GM18520 (cell line): ENCODE measurements around the gene USP24.
"Not testable (repeated sequence)": the region's sequence is repeated elsewhere in the genome, so short reads cannot be mapped to it uniquely, and the experiment has no call there.

Source experiments
- ATAC-seq: cut with Tn5 transposase; IDR thresholded peaks from one replicate; pipeline ENCODE4 v1.9.1; 2021; ENCODE audit not compliant: unreplicated experiment

Gene USP24

GRCh38 chr1:55200667-55201066, 14.5 kb downstream of the USP24 start:
- no peak for ATAC-seq

GRCh38 chr1:55199735-55200134, 15.4 kb downstream of the USP24 start:
- ATAC-seq = not testable (repeated sequence)

GRCh38 chr1:55198044-55198443, 17.1 kb downstream of the USP24 start:
- no peak for ATAC-seq

GRCh38 chr1:55197099-55197498, 18.1 kb downstream of the USP24 start:
- no peak for ATAC-seq

- ATAC-seq = no peak
Observed at GRCh38 chr1:55196433-55197035, 18.6 kb downstream of the USP24 start.

- no peak for ATAC-seq
Observed at GRCh38 chr1:55195521-55196233, 19.5 kb downstream of the USP24 start.

GRCh38 chr1:55194851-55195250, 20.3 kb downstream of the USP24 start:
- ATAC-seq = no peak

- ATAC-seq = no peak
Observed at GRCh38 chr1:55192093-55192492, 23.1 kb downstream of the USP24 start.

GRCh38 chr1:55191219-55191952, 23.8 kb downstream of the USP24 start:
- not testable (repeated sequence) for ATAC-seq

- no peak for ATAC-seq
Observed at GRCh38 chr1:55190109-55190508, 25.1 kb downstream of the USP24 start.

GRCh38 chr1:55188909-55189308, 26.3 kb downstream of the USP24 start:
- no peak for ATAC-seq

GRCh38 chr1:55185832-55186231, 29.3 kb downstream of the USP24 start:
- ATAC-seq = no peak

GRCh38 chr1:55184859-55185258, 30.3 kb downstream of the USP24 start:
- no peak for ATAC-seq

GRCh38 chr1:55181666-55182065, 33.5 kb downstream of the USP24 start:
- no peak for ATAC-seq

- no peak for ATAC-seq
Observed at GRCh38 chr1:55180075-55180670, 35.0 kb downstream of the USP24 start.

- ATAC-seq = no peak
Observed at GRCh38 chr1:55179177-55179835, 35.9 kb downstream of the USP24 start.

- no peak for ATAC-seq
Observed at GRCh38 chr1:55172687-55173086, 42.5 kb downstream of the USP24 start.

GRCh38 chr1:55172272-55172671, 42.9 kb downstream of the USP24 start:
- no peak for ATAC-seq

- ATAC-seq = no peak
Observed at GRCh38 chr1:55171694-55172093, 43.5 kb downstream of the USP24 start.

GRCh38 chr1:55170426-55170825, 44.7 kb downstream of the USP24 start:
- ATAC-seq = no peak

- ATAC-seq = no peak
Observed at GRCh38 chr1:55169126-55169525, 46.0 kb downstream of the USP24 start.
